Ishikawa (cell line): Measurements from ENCODE around the gene MAMDC2.

Experiments
- CEBPB ChIP-seq: IDR thresholded peaks from 2 replicates; pipeline ENCODE4 v1.6.1; 2012
- CREB1 ChIP-seq: IDR thresholded peaks from 2 replicates; pipeline ENCODE4 v1.6.1; 2012; ENCODE audit warnings: low read depth
- EGR1 ChIP-seq: IDR thresholded peaks from 2 replicates; pipeline ENCODE4 v1.6.1; 2012
- EP300 ChIP-seq: IDR thresholded peaks from 2 replicates; pipeline ENCODE4 v1.6.1; 2012; ENCODE audit warnings: borderline replicate concordance
- FOXM1 ChIP-seq: IDR thresholded peaks from 2 replicates; pipeline ENCODE4 v1.6.1; 2012; ENCODE audit warnings: low read depth, borderline replicate concordance
- NFIC ChIP-seq: IDR thresholded peaks from 2 replicates; pipeline ENCODE4 v1.6.1; 2012
- RAD21 ChIP-seq: IDR thresholded peaks from 2 replicates; pipeline ENCODE4 v1.6.1; 2012; ENCODE audit warnings: low read depth
- TAF1 ChIP-seq: IDR thresholded peaks from 2 replicates; pipeline ENCODE4 v1.6.1; 2012; ENCODE audit warnings: low read depth, mild to moderate bottlenecking
- TCF12 ChIP-seq: IDR thresholded peaks from 2 replicates; pipeline ENCODE4 v1.6.1; 2012; ENCODE audit warnings: low read depth
- TEAD4 ChIP-seq: IDR thresholded peaks from 2 replicates; pipeline ENCODE4 v1.6.1; 2012
- YY1 ChIP-seq: IDR thresholded peaks from 2 replicates; pipeline ENCODE4 v1.6.1; 2012; ENCODE audit warnings: low read depth
- ZBTB7A ChIP-seq: IDR thresholded peaks from 2 replicates; pipeline ENCODE4 v1.6.1; 2012; ENCODE audit warnings: low read depth
- TF ChIP-seq, protein P1 (sequence below): IDR thresholded peaks from 2 replicates; pipeline ENCODE4 v1.6.1; 2012
- TF ChIP-seq, protein P2 (sequence below): IDR thresholded peaks from 2 replicates; pipeline ENCODE4 v1.6.1; 2012
- TF ChIP-seq, protein P3 (sequence below): IDR thresholded peaks from 2 replicates; pipeline ENCODE4 v1.6.1; 2012; ENCODE audit warnings: low read depth, mild to moderate bottlenecking

Gene MAMDC2

GRCh38 chr9:70127540-70128416 is 84.1 kb downstream of the MAMDC2 start:
- TF ChIP-seq TAF1 (no peak), TEAD4 (no peak), CREB1 (no peak), CEBPB (no peak)
- TF ChIP-seq, protein P1, sequence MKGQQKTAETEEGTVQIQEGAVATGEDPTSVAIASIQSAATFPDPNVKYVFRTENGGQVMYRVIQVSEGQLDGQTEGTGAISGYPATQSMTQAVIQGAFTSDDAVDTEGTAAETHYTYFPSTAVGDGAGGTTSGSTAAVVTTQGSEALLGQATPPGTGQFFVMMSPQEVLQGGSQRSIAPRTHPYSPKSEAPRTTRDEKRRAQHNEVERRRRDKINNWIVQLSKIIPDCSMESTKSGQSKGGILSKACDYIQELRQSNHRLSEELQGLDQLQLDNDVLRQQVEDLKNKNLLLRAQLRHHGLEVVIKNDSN = no peak
- TF ChIP-seq, protein P2, sequence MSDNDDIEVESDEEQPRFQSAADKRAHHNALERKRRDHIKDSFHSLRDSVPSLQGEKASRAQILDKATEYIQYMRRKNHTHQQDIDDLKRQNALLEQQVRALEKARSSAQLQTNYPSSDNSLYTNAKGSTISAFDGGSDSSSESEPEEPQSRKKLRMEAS = no peak

GRCh38 chr9:70130266-70130665 is 86.6 kb downstream of the MAMDC2 start:
- TF ChIP-seq EP300 (no peak), CEBPB (no peak), NFIC (no peak), TAF1 (no peak), EGR1 (no peak), RAD21 (no peak), CREB1 (no peak), TCF12 (no peak), FOXM1 (no peak)
- TF ChIP-seq, protein P1 = no peak
- TF ChIP-seq, protein P2 = no peak
- TF ChIP-seq, protein P3, sequence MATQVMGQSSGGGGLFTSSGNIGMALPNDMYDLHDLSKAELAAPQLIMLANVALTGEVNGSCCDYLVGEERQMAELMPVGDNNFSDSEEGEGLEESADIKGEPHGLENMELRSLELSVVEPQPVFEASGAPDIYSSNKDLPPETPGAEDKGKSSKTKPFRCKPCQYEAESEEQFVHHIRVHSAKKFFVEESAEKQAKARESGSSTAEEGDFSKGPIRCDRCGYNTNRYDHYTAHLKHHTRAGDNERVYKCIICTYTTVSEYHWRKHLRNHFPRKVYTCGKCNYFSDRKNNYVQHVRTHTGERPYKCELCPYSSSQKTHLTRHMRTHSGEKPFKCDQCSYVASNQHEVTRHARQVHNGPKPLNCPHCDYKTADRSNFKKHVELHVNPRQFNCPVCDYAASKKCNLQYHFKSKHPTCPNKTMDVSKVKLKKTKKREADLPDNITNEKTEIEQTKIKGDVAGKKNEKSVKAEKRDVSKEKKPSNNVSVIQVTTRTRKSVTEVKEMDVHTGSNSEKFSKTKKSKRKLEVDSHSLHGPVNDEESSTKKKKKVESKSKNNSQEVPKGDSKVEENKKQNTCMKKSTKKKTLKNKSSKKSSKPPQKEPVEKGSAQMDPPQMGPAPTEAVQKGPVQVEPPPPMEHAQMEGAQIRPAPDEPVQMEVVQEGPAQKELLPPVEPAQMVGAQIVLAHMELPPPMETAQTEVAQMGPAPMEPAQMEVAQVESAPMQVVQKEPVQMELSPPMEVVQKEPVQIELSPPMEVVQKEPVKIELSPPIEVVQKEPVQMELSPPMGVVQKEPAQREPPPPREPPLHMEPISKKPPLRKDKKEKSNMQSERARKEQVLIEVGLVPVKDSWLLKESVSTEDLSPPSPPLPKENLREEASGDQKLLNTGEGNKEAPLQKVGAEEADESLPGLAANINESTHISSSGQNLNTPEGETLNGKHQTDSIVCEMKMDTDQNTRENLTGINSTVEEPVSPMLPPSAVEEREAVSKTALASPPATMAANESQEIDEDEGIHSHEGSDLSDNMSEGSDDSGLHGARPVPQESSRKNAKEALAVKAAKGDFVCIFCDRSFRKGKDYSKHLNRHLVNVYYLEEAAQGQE = no peak

DNA sequence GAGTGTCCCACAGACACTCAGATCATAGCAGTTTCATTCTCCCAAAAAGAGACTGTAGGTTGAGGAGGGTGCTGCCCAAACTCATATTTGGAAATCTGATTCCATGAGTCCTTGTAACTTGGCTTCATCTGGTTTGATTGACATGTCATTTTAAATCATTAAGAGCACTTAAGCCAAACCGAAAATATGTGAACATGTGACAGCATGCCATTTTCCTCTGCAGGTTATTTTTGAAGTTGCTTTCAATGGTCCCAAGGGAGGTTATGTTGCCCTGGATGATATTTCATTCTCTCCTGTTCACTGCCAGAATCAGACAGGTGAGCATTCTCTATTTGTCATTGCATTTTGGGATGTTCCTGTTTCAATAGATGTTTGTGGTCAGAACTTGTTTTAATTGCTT is 87.6 kb downstream of the MAMDC2 start:
- TF ChIP-seq CEBPB (no peak), RAD21 (no peak), ZBTB7A (no peak), YY1 (no peak), TEAD4 (no peak), TAF1 (no peak), EGR1 (no peak), FOXM1 (no peak), EP300 (no peak), TCF12 (no peak), CREB1 (no peak), NFIC (no peak)
- TF ChIP-seq, protein P1 = no peak
- TF ChIP-seq, protein P2 = no peak
- TF ChIP-seq, protein P3 = no peak

GRCh38 chr9:70133253-70134208 is 89.9 kb downstream of the MAMDC2 start:
- TF ChIP-seq, protein P2 = no peak
- TF ChIP-seq FOXM1 = no peak
- no peak for TF ChIP-seq NFIC
- TF ChIP-seq CEBPB = no peak
- TF ChIP-seq ZBTB7A = no peak

GRCh38 chr9:70134360-70134759 is 90.7 kb downstream of the MAMDC2 start:
- TF ChIP-seq RAD21 (no peak), EP300 (no peak)
- TF ChIP-seq, protein P1 = no peak
